GM19239 (cell line): ENCODE measurements around the gene RUFY4.
"Not testable (repeated sequence)": the region's sequence is repeated elsewhere in the genome, so short reads cannot be mapped to it uniquely, and the experiment has no call there.

ENCODE experiments used
- DNase-seq: peaks from one replicate; pipeline ENCODE4 v3.0.0; 2011; ENCODE audit warnings: low spot score; ENCODE audit not compliant: insufficient read length
- FAIRE-seq: peaks from 2 replicates; lab custom pipeline; 2011; peaks lifted over from hg19 to GRCh38; lab: Jason Lieb, UNC

RUFY4 gene

GRCh38 chr2:218030409-218031195, 38.5 kb upstream of the RUFY4 start:
- no peak for DNase-seq
- no peak for FAIRE-seq

GRCh38 chr2:218031261-218031660, 37.8 kb upstream of the RUFY4 start:
- no peak for FAIRE-seq

GRCh38 chr2:218031771-218032257, 37.2 kb upstream of the RUFY4 start:
- DNase-seq (no peak), FAIRE-seq (no peak)

More at GRCh38 chr2:218031261-218031660, 37.8 kb upstream of the RUFY4 start:
- DNase-seq, result no peak

GRCh38 chr2:218032336-218033171, 36.5 kb upstream of the RUFY4 start:
- no peak for DNase-seq
- FAIRE-seq, result no peak

- no peak for FAIRE-seq
- no peak for DNase-seq
These were observed 35.9 kb upstream of the RUFY4 start for GRCh38 chr2:218033208-218033589.

GRCh38 chr2:218033590-218034496, 35.2 kb upstream of the RUFY4 start:
- DNase-seq (no peak), FAIRE-seq (no peak)

- DNase-seq, result peak; percentile 48
- peak; percentile 100 for FAIRE-seq
These were observed 34.4 kb upstream of the RUFY4 start for GRCh38 chr2:218034497-218035213.

GRCh38 chr2:218035463-218036100, 33.5 kb upstream of the RUFY4 start:
- DNase-seq (no peak), FAIRE-seq (no peak)

GRCh38 chr2:218036371-218036770, 32.7 kb upstream of the RUFY4 start:
- DNase-seq, result no peak
- FAIRE-seq, result no peak

- DNase-seq, result no peak
- no peak for FAIRE-seq
These were observed 29.9 kb upstream of the RUFY4 start for GRCh38 chr2:218039171-218039570.

GRCh38 chr2:218040883-218041282, 28.2 kb upstream of the RUFY4 start:
- no peak for FAIRE-seq
- no peak for DNase-seq

- FAIRE-seq, result peak; percentile 35
These were observed 27.5 kb upstream of the RUFY4 start for GRCh38 chr2:218041302-218042168.

GRCh38 chr2:218043100-218043499, 26.0 kb upstream of the RUFY4 start:
- no peak for DNase-seq
- no peak for FAIRE-seq

More at GRCh38 chr2:218041302-218042168, 27.5 kb upstream of the RUFY4 start:
- DNase-seq, result no peak

GRCh38 chr2:218043701-218044109, 25.3 kb upstream of the RUFY4 start:
- DNase-seq (no peak), FAIRE-seq (no peak)

GRCh38 chr2:218044599-218044998, 24.5 kb upstream of the RUFY4 start:
- FAIRE-seq, result not testable (repeated sequence)

GRCh38 chr2:218046238-218046637, 22.8 kb upstream of the RUFY4 start:
- DNase-seq, result no peak
- FAIRE-seq, result peak; percentile 90

More at GRCh38 chr2:218044599-218044998, 24.5 kb upstream of the RUFY4 start:
- DNase-seq, result not testable (repeated sequence)

GRCh38 chr2:218047536-218048225, 21.4 kb upstream of the RUFY4 start:
- DNase-seq (no peak), FAIRE-seq (peak; percentile 70)
